ENCODE results near the gene GINS1.
"Not testable (repeated sequence)": the region's sequence is repeated elsewhere in the genome, so short reads cannot be mapped to it uniquely, and the experiment has no call there.

The GINS1 gene

DNA sequence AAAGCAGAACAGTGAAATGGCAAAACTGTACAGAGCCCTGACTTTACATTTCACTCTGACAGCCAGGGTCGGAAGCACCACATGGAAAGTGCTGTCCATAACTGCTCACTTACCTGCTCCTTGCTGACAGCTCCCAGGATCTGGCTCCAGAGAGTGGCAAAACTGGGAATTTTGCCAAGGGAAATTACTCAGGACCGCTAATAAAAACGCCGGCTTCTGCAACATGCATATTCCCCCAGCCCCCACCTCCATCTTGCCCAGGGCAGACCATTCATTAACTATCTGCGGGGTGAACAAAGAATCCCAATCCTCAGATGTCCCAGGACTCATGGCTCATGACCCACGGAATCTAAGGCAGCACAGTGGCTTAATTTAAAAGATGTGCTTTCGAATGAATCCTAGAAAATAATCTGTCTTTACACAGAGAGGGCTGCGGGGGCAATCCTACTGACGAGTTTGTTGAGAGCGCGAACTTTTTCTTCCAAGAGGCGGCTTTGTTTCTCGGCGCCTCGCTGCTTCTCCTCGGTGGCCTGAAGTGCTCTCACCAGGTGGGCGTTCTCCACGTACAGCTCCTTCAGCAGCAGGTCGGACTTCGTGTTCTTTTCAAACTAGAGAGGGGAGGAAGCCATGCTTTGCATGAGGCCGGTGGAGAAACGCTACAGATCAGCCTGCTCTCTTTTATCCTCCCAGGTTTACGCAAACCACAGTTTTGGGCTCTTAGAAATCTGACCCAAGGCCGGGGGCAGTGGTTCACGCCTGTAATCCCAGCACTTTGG is 45.8 kb downstream of the GINS1 start:
- no peak for DNase-seq (ENCODE audit: low read depth in 1 of 2, low spot score in 1 of 2)

DNA sequence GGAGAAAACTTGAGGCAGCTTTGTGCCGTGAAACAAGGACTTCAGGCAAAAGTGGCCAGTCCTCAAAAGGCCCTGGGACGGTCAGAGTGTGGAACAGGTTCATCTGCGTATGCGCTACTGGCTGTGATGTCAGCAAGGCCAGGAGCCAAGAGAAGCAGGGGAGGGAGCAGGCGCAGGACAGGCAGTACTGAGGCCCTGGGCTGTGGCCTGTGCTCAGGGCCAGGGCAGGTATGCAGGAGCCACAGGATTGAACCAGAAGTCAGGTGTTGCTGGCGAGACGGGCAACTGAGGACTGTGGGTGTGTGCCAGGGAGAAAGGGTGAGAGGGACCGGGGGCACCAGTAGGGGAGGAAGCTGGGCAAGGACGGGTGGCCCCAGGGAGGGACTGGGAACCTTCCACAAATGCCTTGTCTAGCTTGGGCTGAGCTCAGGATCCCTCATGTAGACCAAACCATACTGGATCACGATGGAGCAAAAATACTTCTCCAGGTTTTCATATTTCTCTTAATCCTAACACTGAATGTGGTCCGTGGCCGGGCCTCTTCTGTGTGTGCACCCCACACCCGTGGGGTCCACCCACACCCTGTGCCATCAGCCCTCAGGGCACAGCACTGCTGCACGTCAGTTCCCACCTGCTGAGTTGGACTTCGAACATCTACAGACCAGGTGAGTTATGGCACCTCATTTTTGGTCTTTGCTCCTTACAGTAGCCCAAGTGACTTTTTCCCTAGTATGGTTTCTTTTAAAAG is 46.9 kb downstream of the GINS1 start:
- DNase-seq (ENCODE audit: low read depth in 1 of 2, low spot score in 1 of 2) = no peak

DNA sequence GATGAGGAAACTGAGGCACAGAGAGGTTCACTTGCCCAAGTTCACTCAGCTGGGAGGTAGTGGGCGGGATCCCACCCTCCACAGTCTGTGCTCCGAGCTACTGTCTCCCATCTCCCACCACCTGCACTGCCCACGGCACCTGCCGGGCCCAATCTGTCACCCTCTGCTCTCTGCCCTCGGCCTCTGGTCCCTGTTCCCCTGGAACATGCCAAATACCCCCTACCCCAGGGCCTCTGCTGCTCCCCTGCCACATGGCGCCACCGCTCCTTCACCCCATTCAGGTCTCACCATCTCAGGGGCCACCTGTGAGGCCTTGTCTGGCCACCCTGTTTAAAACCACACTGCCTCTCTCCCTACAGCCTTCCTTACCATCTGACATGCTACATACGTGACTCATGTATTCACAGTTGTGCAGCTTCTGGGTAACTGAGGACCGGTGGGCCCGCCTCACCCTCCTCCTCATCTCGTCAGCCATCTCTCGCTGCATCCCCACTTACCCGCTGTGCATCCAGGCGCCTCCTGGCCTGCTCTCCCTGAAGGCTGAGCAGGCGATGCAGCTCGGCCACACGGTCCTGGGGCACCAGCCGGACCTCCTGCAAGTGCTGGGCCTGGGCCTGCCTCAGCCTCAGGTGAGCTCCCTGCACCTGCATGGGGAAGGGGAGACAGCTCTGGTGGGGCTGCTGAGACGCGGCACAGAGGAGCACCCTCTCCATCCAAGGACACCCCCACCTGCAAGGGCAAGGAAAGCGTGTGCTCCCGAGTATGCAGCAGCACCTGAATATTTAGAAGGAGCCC is 50.6 kb downstream of the GINS1 start:
- DNase-seq (ENCODE audit: low read depth in 1 of 2, low spot score in 1 of 2) = no peak

DNA sequence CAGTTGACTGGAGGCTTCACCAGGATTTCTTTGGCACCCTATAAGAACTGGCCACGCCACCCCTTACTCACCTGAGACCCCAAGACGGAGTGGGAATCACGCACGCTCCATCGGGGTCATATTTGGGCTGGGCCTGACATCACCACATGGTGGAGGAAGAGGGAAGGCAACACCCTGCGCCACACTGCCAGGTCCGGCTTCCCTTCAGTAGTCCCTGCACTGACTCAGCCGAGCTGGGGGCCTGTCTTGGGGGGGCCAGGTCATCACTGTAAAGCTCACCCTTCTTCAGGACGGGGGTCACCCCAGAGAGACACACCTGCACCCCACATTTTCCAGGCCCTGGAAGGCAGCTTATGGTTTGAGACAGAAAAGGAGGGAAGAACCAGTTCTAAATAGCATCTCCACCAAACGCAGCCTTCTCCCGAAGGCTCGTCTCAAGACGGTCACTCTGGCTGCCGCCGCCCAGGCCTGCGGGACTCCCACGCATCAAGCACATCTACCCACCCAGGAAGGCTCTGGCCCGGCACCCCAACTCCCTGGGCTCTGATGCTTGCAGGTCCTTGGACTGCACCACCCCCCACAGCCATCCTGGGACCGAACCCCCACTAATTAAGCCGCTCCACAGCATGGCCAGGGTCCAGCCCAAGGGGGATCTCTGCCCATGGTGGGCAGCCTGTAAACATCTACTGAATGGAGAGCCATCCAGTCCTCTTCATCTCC is 51.8 kb downstream of the GINS1 start:
- DNase-seq (ENCODE audit: low read depth in 1 of 2, low spot score in 1 of 2) = no peak

DNA sequence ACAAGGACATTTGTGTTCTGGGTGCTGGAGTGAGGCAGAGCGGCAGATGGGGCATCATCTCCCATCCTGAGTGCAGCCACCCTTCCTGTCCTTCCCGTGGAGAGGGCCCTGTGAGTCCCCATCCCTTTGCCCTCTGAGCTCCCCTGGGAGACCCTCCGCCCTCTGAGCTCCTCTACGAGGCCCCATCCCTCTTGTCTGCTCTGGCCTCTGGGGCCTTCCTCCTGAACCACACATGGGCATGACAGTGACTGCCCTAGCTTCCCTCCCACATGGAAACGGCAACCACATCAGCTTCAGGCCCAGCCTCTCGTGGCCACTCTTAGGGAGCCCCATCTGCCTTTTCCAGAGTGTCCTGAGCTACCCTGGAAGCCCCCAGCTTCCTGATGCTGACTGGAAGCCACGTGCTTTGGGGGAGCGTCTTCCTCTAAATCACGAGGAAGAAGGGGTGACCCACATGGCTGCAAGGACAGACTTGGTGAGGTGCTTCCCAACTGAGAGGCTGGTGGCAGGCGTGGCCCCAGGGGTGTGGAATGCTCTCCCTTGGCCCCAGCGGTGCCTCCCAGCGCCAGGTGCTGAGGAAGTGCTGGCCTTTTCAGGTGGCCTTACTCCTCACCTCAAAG is 52.6 kb downstream of the GINS1 start:
- no peak for DNase-seq (ENCODE audit: low read depth in 1 of 2, low spot score in 1 of 2)

DNA sequence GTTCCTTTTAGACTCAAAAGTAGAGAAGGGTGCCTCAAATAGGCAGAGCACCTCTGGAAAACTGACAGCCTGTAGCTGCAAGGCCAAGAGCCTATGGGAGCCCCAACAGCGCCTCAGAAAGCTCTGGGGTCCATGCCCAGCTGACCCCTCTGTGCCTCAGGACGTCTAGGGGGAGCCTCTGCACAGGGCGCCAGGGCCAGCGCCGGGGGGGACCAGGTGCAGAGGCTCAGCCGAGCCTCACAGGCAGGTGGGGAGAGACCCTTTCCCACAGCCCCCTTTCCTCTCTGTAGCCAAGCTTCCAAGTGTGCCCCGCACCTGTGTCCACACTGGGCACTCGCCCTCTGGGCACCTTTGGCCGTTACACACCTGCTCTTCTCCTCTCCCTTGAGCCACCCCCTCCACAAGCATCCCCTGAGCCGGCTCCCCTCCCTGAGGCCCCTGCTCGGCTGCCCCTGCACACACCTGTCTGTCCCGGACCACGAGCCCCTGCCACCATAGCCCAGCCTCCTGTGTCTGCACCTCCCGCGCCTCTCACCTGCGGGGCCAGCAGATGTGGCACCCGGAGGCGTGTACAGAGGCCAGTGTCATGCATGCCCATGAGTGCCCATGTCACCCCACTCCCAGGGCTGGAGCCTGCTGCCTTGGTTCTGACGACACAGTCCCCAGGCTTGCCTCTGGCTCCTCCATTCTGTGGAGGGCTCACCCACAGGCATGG is 53.2 kb downstream of the GINS1 start:
- no peak for DNase-seq (ENCODE audit: low read depth in 1 of 2, low spot score in 1 of 2)

DNA sequence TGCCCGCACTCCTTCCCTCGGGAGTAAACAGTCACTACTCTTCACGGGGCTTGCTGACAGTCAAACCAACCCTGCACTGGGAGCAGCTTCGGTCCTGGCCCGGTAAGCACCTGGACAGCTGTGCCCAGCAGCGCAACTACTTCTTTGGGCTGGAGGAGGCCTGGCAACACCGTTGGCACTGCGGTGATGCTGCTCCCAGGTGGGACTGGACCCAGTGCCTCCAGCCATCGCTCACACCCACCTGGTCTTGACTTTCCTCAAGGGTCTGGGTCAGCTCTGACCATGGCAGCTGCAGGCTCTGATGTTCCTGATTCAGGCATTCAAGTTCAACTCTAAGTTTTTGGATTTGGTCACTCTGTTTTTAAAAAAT is 53.8 kb downstream of the GINS1 start:
- no peak for DNase-seq (ENCODE audit: low read depth in 1 of 2, low spot score in 1 of 2)

DNA sequence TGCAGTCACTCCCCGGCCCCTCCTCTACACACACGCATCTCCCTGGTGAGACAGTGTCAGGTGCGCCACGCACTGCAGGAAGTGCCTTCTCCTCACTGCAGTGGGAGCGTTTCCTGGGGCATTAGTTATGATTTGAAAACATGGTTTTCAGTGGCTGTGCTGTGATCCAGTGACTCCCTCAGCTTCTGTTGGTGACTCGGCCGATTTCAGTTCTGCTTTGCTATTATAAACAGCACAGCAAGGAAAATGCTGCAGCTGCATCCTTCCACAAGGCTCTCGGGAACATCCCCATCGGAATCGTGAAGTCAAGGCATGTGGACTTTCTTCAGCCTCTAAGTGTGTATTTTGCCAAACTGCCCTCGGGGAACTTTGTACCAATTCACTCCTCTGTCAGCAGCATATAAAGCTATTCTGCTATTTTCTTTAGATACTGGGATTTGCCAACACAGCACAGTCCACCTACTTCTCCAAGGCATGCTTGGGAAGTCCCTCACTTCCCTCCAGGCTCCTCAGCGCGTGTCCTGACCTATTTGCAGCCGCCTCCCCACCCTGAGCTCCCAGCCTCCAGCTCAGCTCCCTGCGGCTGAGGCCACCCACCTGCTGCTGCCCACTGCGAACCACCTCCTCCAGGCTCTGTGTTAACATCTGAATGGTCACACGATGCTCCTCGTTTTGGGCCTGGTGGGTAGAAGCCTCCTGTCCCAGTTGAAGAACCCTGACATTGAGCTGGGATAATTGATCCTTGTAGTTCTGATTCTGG is 54.5 kb downstream of the GINS1 start:
- no peak for DNase-seq (ENCODE audit: low read depth in 1 of 2, low spot score in 1 of 2)

DNA sequence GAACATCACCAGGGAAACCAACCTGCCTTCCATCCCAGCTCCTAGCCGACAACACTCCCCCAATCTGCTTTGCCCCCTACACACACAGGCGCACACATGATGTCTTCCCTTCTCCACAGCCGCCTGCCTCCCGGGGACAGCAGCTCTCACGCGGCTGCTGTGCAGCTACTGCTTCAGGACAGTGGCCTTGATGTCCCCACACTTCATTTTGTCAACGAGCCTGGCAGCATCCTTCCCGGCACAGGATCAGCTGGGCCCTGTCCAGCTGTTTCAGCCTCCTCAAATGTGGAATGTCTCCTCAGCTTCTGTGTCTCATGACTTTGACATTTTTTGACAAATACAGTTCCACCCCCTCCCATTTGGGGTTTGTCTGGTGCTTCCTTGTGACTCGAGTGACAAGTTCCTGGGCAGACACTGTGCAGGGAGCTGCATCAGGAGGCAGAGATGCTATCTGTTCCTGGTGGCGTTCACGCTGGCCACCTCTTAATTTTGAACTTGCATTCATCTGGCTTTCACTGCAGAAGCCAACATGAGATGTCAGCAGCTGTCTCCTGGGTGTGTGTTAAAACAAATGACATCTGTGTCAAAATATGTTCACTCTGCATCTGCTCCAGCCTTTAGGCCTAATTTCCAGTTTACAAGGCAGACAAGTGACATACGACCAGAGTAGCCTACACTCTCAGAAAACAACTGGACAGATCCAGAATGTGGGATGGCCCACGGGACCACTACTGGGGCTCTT is 57.2 kb downstream of the GINS1 start:
- no peak for DNase-seq (ENCODE audit: low read depth in 1 of 2, low spot score in 1 of 2)

DNA sequence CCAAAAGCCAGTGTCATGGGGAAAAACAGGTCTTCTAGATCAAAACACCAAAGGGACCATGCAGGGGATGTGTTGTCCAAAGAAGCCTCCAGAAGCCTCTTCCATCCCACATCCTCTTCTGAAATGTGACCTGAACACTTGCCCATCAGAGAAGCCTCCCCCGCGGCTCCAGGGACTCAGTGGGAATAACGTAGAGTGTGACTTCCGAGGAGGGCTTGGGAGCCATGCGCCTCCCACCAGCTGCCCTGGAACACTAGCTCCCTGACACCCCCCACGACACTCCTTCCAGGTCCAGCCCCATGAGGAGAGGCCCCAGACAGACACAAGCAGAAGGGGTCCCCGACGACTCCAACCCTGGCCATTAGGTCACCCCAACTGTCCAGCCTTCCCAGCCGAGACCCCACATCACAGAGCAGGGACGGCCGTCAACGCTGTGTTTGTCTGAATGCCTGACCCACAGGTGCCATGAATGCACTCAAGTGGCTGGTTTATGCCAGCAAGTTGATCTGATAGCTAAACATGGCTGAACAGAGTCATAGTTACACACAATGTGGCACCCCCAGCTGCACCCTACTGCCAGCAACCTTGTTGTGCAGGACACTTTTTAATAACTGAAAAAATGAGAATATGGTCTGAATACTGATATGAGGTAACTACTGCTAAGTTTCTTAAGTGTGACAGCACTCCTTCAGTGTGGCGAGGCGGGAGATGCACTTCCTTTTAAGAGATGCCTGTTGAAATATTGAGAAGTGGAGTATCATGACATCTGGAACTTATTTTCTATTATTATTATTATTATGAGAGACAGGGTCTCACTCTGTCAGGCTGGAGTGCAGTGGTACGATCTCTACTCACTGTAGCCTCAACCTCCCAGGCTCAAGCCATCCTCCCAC is 58.0 kb downstream of the GINS1 start:
- no peak for DNase-seq (ENCODE audit: low read depth in 1 of 2, low spot score in 1 of 2)

DNA sequence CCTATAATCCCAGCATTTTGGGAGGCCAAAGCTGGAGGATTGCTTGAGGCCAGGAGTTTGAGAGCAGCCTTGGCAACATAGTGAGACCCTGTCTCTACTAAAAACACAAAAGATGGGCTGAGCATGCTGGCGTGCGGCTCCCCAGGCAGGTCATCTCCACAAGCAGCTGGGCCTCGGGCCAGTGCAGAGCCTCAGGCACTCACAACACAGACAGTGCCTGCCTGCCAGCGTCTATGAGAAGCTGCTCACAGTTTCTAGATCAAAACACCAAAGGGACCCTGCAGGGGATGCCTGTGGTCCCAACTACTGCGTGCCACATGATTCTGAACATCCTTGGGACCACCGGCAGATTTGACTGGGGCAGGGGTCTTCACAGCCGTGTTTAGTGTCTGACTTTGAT is 59.4 kb downstream of the GINS1 start:
- DNase-seq (ENCODE audit: low read depth in 1 of 2, low spot score in 1 of 2) = no peak

DNA sequence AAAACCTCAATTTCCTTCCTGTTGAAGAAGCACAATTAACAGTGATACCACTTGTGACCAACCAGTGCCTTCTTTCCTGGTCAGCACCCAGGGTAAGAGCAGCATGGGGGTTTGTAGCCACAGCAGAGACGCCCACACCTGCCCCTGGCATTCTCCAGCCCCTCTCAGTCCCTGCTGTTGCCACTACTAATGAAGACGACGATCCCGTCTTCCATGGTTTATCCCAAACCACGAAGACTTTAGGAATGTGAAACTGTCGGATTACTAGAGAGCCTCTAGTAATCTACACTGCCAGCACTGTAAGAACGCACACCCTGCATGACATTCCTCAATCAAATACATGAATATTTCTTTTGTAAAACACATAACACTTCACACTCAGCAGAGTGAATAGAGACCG is 60.0 kb downstream of the GINS1 start:
- DNase-seq (ENCODE audit: low read depth in 1 of 2, low spot score in 1 of 2) = no peak

DNA sequence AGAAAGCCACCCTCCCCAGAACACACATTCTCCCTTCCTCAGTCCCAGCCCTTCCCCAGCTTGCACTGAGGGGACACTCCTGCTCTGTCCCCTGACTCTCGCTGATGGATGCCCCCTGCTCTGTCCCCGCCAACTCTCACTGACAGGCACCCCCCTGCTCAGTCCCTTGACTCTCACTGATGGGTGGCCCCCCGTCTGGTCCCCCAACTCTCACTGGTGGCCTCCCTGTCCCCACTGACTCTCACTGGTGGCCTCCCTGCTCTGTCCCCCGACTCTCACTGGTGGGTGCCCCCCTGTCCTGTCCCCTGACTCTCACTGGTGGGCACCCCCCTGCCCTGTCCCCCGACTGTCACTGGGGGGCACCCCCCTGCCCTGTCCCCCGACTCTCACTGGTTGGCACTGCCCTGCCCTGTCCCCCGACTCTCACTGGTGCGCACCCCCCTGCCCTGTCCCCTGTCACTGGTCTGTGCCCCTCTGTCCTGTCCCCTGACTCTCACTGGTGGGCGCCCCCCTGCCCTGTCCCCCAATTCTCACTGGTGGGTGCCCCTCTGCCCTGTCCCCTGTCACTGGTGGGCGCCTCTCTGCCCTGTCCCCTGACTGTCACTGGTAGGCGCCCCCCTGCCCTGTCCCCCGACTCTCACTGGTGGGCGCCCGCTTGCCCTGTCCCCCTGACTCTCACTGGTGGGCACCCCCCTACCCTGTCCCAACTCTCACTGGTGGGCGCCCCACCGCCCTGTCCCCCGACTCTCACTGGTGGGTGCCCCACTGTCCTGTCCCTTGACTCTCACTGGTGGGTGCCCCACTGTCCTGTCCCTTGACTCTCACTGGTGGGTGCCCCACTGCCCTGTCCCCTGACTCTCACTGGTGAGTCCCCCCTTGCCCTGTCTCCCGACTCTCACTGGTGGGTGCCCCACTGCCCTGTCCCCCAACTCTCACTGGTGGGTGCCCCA is 60.9 kb downstream of the GINS1 start:
- DNase-seq (ENCODE audit: low read depth in 1 of 2, low spot score in 1 of 2) = no peak

DNA sequence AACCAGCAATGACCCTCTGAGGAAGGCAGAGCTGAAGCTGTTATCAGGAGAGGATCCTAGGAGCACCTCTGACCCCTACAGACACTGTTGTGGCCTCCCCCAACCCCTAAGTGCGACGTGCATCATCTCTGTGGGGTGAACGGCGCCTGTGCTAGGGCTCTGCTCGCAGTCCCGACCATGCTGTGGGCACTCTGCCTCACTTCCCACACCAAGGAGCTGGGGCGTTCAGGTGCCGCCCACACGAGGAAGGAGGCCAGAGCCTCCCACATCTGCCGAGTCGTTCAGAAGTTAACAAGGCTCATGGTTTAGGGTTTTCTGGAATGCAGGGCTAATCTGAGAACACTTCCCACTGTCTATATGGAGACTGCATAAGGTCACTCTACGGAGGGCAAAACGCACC is 62.1 kb downstream of the GINS1 start:
- no peak for DNase-seq (ENCODE audit: low read depth in 1 of 2, low spot score in 1 of 2)

DNA sequence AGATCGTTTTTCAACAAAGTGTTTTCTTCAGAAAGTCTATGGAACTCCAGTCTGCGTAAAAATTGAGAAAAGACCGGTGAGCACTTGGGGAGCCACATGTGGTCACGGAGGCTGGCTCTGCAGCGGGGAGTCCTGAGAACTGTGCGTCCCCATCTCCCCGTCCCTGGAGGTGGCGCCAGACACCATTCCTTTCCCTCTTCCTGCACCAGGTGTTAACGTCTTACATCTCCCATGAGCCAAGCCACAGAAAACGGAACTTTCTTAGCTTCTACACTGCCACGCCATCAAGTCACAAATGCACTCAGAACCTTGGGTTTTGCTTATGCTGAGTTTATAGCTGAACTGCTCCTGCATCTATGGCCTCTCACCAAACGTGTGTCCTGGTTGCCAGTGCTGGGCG is 62.6 kb downstream of the GINS1 start:
- no peak for DNase-seq (ENCODE audit: low read depth in 1 of 2, low spot score in 1 of 2)

DNA sequence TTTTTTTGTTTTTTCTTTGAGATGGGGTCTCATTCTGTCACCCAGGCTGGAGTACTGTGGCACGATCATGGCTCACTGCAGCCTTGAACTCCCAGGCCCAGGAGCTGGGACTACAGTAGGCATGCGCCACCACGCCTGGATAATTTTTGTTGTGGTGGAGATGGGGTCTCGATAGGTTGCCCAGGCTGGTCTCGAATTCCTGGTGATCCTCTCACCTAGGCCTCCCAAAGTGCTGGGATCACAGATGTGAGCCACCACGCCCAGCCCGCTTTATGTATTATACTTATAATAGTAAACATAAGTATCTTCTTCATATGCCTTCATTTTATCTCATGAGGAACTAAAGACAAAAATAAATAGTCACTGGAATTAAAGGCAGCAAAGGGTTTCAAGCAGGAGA is 63.5 kb downstream of the GINS1 start:
- no peak for DNase-seq (ENCODE audit: low read depth in 1 of 2, low spot score in 1 of 2)

DNA sequence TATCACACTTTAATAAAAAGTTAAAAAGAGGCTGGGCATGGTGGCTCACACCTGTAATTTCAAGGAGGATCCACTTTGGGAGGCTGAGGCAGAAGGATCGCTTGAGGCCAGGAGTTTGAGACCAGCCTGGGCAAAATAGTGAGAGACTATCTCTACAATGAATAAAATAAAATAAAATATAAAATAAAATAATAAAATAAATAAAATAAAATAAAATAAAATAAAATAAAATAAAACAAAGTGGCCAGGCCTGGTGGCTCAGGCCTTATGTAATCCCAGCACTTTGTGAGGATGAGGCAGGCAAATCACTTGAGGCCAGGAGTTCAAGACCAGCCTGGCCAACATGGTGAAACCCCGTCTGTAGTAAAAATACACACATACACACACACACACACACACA is 65.8 kb downstream of the GINS1 start:
- not testable (repeated sequence) for DNase-seq (ENCODE audit: low read depth in 1 of 2, low spot score in 1 of 2)
